Lower lobe of right lung (tissue), 2 donors: ENCODE results near the gene NEDD4L. TPM values are rescaled to one million over a fixed set of nuclear protein-coding genes. Genes with fewer than 3 reads are reported as not detected.

Experiments
- ATAC-seq, 2 donors: fragments of 200-7000 bp; cut with Tn5 transposase; one replicate each; pipeline ENCODE4 v1.9.1; 2020 to 2022; ENCODE audit warnings: mild to moderate bottlenecking in 2 of 2, moderate library complexity in 2 of 2
- DNase-seq: peaks from one replicate; pipeline ENCODE4 v3.0.0-alpha.2; 2020
- H3K27ac ChIP-seq: fragments of 200-600 bp; one replicate; pipeline ENCODE4 v1.8.0; 2022
- H3K27me3 ChIP-seq: fragments of 200-600 bp; one replicate; pipeline ENCODE4 v1.8.0; 2022; ENCODE audit warnings: low read depth
- H3K36me3 ChIP-seq: fragments of 200-600 bp; one replicate; pipeline ENCODE4 v1.8.0; 2022; ENCODE audit warnings: mild to moderate bottlenecking
- H3K4me1 ChIP-seq: fragments of 200-600 bp; one replicate; pipeline ENCODE4 v1.8.0; 2022
- H3K4me3 ChIP-seq: fragments of 200-600 bp; one replicate; pipeline ENCODE4 v1.8.0; 2022; ENCODE audit warnings: mild to moderate bottlenecking
- H3K9me3 ChIP-seq: fragments of 200-600 bp; one replicate; pipeline ENCODE4 v1.8.0; 2022
- intact Hi-C: fragments of 100-400 bp; cut with DNase I; formaldehyde crosslinking; loops from one replicate; pipeline ENCODE4 v1.11.0; 2022
- total RNA-seq: library from RNA; stranded (reverse); fragmentation: NEBNext Ultra II Directional; extraction: Animal tissue kit (Norgen Biotek cat#: 25700); gene quantifications from one replicate; pipeline ENCODE4 v1.2.1, GENCODE V29; 2021
- TF ChIP-seq, protein P1 (sequence below): fragments of 200-600 bp; IDR thresholded peaks from one replicate; pipeline ENCODE4 v1.8.0; 2022; ENCODE audit warnings: antibody characterized with exemption, mild to moderate bottlenecking
- donor health status: DM: no; HTN: yes; CAD: no; lungs with severe emphysema.

NEDD4L gene
- total RNA-seq, 1 donor from 2014 or later = 203 TPM

DNA sequence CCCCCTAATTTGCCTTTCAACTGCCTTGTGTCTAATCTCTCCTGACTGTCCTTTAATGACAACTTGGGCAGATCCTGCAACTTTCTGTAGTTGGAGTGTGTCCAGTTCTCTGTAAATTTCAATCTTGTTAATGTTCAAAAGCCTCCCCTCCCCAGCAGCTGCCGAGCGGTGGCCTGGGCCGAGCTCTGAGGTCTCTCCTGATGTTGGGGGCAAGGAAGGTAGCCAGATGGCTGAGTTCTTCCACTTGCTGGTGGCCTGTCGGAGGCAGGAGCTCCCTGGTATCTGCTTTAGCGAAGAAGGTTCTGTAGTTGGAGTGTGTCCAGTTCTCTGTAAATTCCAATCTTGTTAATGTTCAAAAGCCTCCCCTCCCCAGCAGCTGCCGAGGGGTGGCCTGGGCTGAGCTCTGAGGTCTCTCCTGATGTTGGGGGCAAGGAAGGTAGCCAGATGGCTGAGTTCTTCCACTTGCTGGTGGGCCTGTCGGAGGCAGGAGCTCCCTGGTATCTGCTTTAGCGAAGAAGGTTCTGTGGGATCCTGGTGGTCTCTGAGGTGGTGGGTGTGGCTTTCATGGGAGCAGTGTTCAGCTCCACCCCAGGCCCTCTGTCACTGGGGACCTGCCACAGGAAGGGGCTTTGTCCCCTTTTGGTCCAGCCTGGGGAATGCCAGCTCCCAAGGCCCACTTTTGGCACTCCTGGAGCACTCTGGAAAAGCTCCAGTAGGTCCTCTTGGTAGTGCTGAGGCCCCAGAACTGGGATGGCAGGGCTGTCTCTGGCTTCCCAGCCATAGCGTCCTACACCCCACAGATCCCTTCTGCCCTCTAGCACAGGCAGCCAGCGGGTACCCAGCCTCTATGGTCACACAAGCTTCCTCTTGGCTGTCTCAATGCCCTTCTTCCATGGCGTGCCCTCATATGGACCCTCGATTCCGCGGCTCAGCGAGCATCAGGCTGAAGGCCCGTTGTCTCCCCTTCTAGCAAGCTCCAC, 373.0 kb downstream of the NEDD4L start:
- no peak for DNase-seq
- H3K9me3 ChIP-seq = no peaks in the 10 kb centered on the region
- no peaks in the 10 kb centered on the region for H3K27me3 ChIP-seq
- no peaks in the 10 kb centered on the region for H3K4me1 ChIP-seq
- no peak overlapping the region for H3K27ac ChIP-seq
- intact Hi-C loops = no loop called here
- TF ChIP-seq, protein P1, sequence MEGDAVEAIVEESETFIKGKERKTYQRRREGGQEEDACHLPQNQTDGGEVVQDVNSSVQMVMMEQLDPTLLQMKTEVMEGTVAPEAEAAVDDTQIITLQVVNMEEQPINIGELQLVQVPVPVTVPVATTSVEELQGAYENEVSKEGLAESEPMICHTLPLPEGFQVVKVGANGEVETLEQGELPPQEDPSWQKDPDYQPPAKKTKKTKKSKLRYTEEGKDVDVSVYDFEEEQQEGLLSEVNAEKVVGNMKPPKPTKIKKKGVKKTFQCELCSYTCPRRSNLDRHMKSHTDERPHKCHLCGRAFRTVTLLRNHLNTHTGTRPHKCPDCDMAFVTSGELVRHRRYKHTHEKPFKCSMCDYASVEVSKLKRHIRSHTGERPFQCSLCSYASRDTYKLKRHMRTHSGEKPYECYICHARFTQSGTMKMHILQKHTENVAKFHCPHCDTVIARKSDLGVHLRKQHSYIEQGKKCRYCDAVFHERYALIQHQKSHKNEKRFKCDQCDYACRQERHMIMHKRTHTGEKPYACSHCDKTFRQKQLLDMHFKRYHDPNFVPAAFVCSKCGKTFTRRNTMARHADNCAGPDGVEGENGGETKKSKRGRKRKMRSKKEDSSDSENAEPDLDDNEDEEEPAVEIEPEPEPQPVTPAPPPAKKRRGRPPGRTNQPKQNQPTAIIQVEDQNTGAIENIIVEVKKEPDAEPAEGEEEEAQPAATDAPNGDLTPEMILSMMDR = no peak
- peak in 1 of 2 donors; percentile 11 for ATAC-seq
- no peaks in the 10 kb centered on the region for H3K36me3 ChIP-seq
- no peak overlapping the region for H3K4me3 ChIP-seq

DNA sequence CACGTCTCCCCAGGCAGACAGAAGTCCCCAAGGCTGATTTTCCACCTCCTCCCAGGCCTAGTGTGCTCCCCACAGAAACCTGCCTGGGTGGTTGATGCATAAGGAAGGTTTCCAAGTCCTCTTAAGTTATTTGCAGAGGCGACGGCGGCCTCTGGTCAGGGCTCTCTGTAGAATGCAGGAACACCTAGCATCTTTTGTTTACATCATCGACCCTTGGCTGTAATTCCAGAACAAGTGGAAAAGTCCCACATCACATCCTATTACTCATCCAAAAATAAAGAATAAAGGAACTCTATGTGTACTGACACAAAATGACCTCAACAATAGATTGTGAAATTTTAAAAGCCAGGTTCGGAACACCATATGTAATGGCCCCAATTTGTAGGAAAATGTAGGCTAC, 373.7 kb downstream of the NEDD4L start:
- H3K36me3 ChIP-seq = no peaks in the 10 kb centered on the region
- ATAC-seq = peak; percentile 29 to 33
- TF ChIP-seq, protein P1 = no peak
- no peaks in the 10 kb centered on the region for H3K4me1 ChIP-seq
- no peaks in the 10 kb centered on the region for H3K9me3 ChIP-seq
- no peak for DNase-seq
- no peak overlapping the region for H3K4me3 ChIP-seq
- intact Hi-C loops = no loop called here
- H3K27ac ChIP-seq = no peak overlapping the region
- H3K27me3 ChIP-seq = no peaks in the 10 kb centered on the region

DNA sequence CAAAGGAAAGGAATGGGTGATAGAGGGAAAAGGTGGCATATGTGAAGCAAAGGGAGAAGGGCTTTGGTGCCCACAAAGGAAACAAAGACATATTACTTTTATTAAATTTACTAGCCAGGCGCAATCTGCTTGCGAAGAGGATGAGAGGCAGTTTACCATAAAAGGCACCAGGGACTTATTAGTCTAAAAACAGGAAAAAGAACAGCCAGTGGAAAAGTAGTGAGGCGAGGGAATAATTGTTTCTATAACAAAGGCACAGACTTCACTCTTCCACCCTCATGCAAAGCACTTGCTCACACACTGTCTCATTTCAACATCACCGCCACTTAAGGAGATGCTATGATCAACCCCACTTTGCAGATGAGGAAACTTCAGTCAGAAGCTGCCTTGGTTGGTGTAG, 374.3 kb downstream of the NEDD4L start:
- no peak for DNase-seq
- Histone ChIP-seq H3K27ac (no peak overlapping the region), H3K9me3 (no peaks in the 10 kb centered on the region), H3K36me3 (no peaks in the 10 kb centered on the region), H3K4me3 (no peak overlapping the region), H3K4me1 (no peaks in the 10 kb centered on the region), H3K27me3 (no peaks in the 10 kb centered on the region)
- intact Hi-C loops = no loop called here
- ATAC-seq = no peak
- TF ChIP-seq, protein P1 = no peak

DNA sequence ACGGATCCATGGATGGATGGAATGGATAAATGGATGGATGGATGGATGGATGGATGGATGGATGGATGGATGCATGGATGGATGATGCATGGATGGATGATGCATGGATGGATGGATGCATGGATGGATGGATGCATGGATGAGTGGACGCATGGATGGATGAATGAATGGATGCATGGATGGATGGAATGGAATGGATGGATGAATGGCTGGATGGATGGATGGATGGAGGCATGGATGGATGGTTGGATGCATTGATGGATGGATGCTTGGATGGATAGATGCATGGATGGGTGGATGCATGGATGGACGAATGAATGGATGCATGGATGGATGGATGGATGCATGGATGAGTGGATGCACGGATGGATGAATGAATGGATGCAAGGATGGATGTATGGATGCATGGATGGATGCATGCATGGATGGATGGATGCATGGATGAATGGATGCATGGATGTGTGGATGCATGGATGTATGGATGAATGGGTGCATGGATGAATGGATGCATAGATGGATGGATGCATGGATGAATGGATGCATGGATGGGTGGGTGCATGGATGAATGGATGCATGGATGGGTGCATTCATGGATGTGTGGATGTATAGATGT, 375.7 kb downstream of the NEDD4L start:
- no peaks in the 10 kb centered on the region for H3K27me3 ChIP-seq
- H3K27ac ChIP-seq = no peak overlapping the region
- H3K4me3 ChIP-seq = no peak overlapping the region
- DNase-seq (no peak), ATAC-seq (no peak)
- no peaks in the 10 kb centered on the region for H3K9me3 ChIP-seq
- H3K4me1 ChIP-seq = no peaks in the 10 kb centered on the region
- TF ChIP-seq, protein P1 = no peak
- H3K36me3 ChIP-seq = no peaks in the 10 kb centered on the region
- intact Hi-C loops = no loop called here

DNA sequence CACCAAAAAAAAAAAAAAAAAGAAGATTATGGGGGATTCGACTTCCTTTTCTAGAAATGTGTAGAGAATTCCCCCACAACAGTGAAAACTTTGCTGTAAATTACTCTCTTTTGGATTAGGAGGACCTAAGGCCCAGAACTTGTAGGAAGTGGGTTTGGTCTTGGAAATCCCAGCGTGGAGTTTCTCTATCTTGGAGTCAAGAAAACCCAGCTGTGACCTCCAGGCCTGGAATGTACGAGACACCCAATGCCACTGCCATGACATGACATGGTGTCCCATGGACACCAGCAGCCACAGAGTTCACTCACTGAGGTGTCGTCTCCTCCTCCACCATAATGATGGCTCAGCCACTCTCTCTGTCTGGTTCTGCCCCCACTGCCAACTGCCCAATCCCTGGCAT, 382.6 kb downstream of the NEDD4L start:
- no peak overlapping the region for H3K27ac ChIP-seq
- H3K36me3 ChIP-seq = no peaks in the 10 kb centered on the region
- H3K4me3 ChIP-seq = no peak overlapping the region
- TF ChIP-seq, protein P1 = no peak
- intact Hi-C loops = no loop called here
- DNase-seq (no peak), ATAC-seq (no peak)
- H3K27me3 ChIP-seq = no peaks in the 10 kb centered on the region
- H3K4me1 ChIP-seq = no peaks in the 10 kb centered on the region
- H3K9me3 ChIP-seq = no peaks in the 10 kb centered on the region
